ENCODE measurements around the gene NDFIP2.

GRCh38 chr13:79530270-79530669 is 49.3 kb downstream of the NDFIP2 start:
- no peak for TF ChIP-seq YY1 (IDR thresholded peaks at IDR 0.05; ENCODE audit: insufficient read depth, insufficient read length)
- TF ChIP-seq ZNF274 (IDR thresholded peaks at IDR 0.05; ENCODE audit: low read depth, low read length): no peak
- TF ChIP-seq SUZ12 (IDR thresholded peaks at IDR 0.05; ENCODE audit: extremely low read depth, insufficient read depth, insufficient read length): no peak

Measured in NT2/D1 (cell line).